Erythroblast (primary cell): ENCODE measurements around the gene FBXO31.

Experiments
- GATA1 ChIP-seq: IDR thresholded peaks from 2 replicates; pipeline ENCODE4 v1.6.1; 2011; ENCODE audit warnings: low read depth, mild to moderate bottlenecking, control low read depth, low read length, moderate library complexity
- POLR2A ChIP-seq: IDR thresholded peaks from 2 replicates; pipeline ENCODE4 v1.6.1; 2011; ENCODE audit warnings: mild to moderate bottlenecking, low read length

GRCh38 chr16:87293990-87294389 is 89.6 kb downstream of the FBXO31 start:
- TF ChIP-seq POLR2A, result no peak
- no peak for TF ChIP-seq GATA1
